HG03025 (cell line): ENCODE data around the gene CAPN2.

Source experiments
- ATAC-seq: cut with Tn5 transposase; IDR thresholded peaks from one replicate; pipeline ENCODE4 v1.9.1; 2021; ENCODE audit warnings: mild to moderate bottlenecking, moderate library complexity; ENCODE audit not compliant: unreplicated experiment, low FRiP score

The CAPN2 gene

GRCh38 chr1:223712194-223712849 is at the start of gene CAPN2:
TSS of gene CAPN2 (plus strand) at chr1:223712539. CDS start at chr1:223712641, 102 bp downstream.
- peak; percentile 55 for ATAC-seq

GRCh38 chr1:223662943-223663342 is 49.4 kb upstream of the CAPN2 start:
- no peak for ATAC-seq

- ATAC-seq: no peak
Measured at GRCh38 chr1:223664106-223664505, 48.2 kb upstream of the CAPN2 start.

- ATAC-seq: no peak
Measured at GRCh38 chr1:223665592-223666312, 46.6 kb upstream of the CAPN2 start, which contains the start of gene CAPN8. TSS of gene CAPN8 (minus strand) at chr1:223665701. CDS start at chr1:223665646, 55 bp downstream.

- ATAC-seq: no peak
Measured at GRCh38 chr1:223667484-223668182, 44.7 kb upstream of the CAPN2 start.

GRCh38 chr1:223669003-223669795 is 43.1 kb upstream of the CAPN2 start:
- no peak for ATAC-seq

GRCh38 chr1:223670458-223671159 is 41.7 kb upstream of the CAPN2 start:
- no peak for ATAC-seq

- no peak for ATAC-seq
Measured at GRCh38 chr1:223674119-223674890, 38.0 kb upstream of the CAPN2 start.

- no peak for ATAC-seq
Measured at GRCh38 chr1:223678841-223679240, 33.5 kb upstream of the CAPN2 start.

GRCh38 chr1:223680188-223680587 is 32.2 kb upstream of the CAPN2 start:
- no peak for ATAC-seq

GRCh38 chr1:223682502-223682901 is 29.8 kb upstream of the CAPN2 start:
- ATAC-seq: no peak

- ATAC-seq: no peak
Measured at GRCh38 chr1:223683586-223684487, 28.5 kb upstream of the CAPN2 start.

- ATAC-seq: no peak
Measured at GRCh38 chr1:223684488-223684792, 27.9 kb upstream of the CAPN2 start.

- no peak for ATAC-seq
Measured at GRCh38 chr1:223691121-223691520, 21.2 kb upstream of the CAPN2 start.

GRCh38 chr1:223695014-223695548 is 17.3 kb upstream of the CAPN2 start:
- no peak for ATAC-seq

- no peak for ATAC-seq
Measured at GRCh38 chr1:223695941-223696340, 16.4 kb upstream of the CAPN2 start.

GRCh38 chr1:223700388-223700918 is 11.9 kb upstream of the CAPN2 start:
- no peak for ATAC-seq
